GM12865 (cell line): ENCODE measurements around the gene RHAG.
"Not testable (repeated sequence)": the region's sequence is repeated elsewhere in the genome, so short reads cannot be mapped to it uniquely, and the experiment has no call there.

ENCODE experiments used
- DNase-seq: peaks from one replicate; pipeline ENCODE4 v3.0.0; 2010; ENCODE audit warnings: low read depth
- H3K4me3 ChIP-seq: 2 replicates; pipeline ENCODE4 v1.5.1; 2011; ENCODE audit warnings: mild to moderate bottlenecking, low read depth, low read length, control low read depth
- TF ChIP-seq, protein P1 (sequence below): IDR thresholded peaks from 2 replicates; pipeline ENCODE4 v1.5.1; 2011; ENCODE audit warnings: low read length, control low read depth, low read depth, inconsistent platforms; ENCODE audit not compliant: insufficient read depth; ENCODE audit errors: missing control alignments

RHAG gene

DNA sequence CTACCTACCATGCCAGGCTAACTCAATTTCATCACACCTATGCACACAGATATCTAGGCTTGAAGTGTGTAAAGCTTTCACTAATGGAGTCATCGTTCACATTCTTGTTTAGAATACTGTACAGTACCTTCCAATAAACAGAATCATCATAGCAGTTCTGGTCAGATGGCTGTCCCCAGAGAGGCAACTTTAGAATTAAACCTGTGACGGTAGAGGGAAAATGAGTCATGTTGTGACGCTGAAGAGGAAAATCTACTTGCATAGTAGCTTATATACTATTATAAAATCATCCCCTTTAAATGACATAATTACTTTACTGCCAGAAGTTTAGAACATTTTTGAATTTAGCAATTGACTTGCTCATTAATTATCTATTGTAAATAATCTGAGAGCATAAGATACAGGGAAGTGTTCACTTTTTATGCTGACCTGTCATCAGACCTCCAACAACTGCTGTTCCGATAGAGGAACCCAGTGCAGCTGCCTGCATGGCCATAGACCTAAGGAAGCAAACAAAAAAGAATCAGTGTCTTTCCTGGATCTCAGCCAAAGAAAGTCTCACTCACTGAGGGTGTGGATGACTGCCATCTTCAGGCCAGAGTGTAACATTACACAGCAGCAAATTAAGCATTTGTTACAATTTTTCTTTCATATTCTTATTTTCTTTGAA lies 29.8 kb downstream of the RHAG start:
- no peak overlapping the region for H3K4me3 ChIP-seq
- TF ChIP-seq, protein P1, sequence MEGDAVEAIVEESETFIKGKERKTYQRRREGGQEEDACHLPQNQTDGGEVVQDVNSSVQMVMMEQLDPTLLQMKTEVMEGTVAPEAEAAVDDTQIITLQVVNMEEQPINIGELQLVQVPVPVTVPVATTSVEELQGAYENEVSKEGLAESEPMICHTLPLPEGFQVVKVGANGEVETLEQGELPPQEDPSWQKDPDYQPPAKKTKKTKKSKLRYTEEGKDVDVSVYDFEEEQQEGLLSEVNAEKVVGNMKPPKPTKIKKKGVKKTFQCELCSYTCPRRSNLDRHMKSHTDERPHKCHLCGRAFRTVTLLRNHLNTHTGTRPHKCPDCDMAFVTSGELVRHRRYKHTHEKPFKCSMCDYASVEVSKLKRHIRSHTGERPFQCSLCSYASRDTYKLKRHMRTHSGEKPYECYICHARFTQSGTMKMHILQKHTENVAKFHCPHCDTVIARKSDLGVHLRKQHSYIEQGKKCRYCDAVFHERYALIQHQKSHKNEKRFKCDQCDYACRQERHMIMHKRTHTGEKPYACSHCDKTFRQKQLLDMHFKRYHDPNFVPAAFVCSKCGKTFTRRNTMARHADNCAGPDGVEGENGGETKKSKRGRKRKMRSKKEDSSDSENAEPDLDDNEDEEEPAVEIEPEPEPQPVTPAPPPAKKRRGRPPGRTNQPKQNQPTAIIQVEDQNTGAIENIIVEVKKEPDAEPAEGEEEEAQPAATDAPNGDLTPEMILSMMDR, result peak; percentile 73

DNA sequence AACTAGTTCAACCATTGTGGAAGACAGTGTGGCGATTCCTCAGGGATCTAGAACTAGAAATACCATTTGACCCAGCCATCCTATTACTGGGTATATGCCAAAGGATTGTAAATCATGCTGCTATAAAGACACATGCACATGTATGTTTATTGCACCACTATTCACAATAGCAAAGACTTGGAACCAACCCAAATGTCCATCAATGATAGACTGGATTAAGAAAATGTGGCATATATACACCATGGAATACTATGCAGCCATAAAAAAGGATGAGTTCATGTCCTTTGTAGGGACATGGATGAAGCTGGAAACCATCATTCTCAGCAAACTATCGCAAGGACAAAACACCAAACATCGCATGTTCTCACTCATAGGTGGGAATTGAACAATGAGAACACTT lies 32.6 kb downstream of the RHAG start:
- not testable (repeated sequence) for H3K4me3 ChIP-seq, DNase-seq

More for the DNA sequence above, 29.8 kb downstream of the RHAG start:
- DNase-seq, result peak; percentile 75

DNA sequence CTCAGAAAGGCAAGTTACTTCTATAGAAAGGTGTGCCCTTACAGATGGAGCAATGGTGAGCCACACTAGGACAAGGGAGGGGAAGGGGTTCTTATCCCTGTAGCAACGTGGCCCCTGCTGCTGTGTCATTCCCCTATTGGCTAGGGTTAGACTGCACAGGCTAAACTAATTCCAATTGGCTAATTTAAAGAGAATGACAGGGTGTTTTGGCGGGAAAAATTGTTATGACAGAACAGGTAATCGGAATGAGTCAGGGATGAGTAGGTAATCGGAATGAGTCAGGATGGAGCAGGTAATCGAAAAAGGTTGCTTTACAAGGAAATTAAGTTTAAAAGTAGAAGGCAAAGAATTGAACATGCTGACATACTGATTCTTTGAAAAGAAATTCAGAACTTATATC lies 49.4 kb downstream of the RHAG start:
- not testable (repeated sequence) for H3K4me3 ChIP-seq

DNA sequence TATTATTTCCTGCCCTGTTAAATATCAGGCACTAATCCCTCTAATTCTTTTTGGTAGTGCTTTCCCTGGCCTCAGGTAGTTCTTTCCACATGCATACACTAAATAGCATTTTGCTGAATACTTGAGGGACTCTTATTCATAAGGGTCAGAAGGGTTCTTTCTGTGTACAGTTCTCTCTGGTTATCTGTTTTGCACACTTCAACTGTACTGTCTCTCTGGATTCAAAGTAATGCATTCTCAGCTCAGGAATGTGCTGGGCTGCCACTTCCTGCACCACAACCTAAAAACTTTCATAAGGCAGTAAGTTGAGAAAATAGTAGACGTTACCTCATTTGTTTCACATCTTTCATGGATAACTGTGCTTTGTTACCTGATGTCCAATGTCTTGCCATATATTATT lies 54.1 kb downstream of the RHAG start:
- DNase-seq, result no peak
- TF ChIP-seq, protein P1, result no peak

More for the DNA sequence above, 49.4 kb downstream of the RHAG start:
- not testable (repeated sequence) for DNase-seq

DNA sequence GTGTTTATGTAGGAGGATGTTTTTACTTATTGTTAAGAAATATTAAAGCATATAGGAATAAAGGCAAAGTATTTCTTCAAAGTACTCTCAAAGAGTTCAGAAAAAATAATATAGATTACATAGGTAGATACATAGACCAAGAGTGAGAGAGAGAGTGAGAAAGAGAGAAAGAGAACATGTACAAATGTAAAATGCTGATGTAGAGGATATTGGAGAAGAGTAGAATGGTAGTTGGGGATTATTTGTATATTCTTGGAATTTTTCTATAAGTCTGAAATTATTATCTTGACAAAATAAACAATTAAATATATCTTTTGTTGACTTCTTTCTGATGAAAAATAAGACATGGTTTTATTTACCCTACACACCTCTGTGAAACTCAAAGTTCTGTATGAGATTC lies 57.0 kb downstream of the RHAG start:
- TF ChIP-seq, protein P1, result no peak
- no peak for DNase-seq
- no peak overlapping the region for H3K4me3 ChIP-seq

More for the DNA sequence above, 54.1 kb downstream of the RHAG start:
- H3K4me3 ChIP-seq, result no peak overlapping the region

DNA sequence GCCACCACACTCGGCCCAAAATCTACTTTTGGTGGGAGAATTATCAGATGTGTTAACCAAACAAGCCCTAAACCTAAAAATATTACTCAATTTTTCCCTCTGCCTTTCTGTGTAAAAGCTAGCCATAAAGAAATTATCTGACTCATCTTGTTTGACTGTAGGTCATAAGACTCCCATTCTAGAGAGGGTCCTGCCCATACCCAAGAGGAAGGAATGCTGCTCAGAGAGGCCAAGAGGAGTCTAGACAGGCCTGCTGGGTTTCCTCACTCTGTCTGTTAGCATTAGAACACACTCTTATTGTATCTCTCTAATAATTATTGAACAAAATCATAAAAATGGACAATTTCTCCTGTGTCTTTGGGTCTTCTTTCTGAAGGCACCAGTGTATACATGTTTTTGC lies 60.0 kb downstream of the RHAG start:
- H3K4me3 ChIP-seq, result no peak overlapping the region
- TF ChIP-seq, protein P1, result no peak
- DNase-seq, result no peak

DNA sequence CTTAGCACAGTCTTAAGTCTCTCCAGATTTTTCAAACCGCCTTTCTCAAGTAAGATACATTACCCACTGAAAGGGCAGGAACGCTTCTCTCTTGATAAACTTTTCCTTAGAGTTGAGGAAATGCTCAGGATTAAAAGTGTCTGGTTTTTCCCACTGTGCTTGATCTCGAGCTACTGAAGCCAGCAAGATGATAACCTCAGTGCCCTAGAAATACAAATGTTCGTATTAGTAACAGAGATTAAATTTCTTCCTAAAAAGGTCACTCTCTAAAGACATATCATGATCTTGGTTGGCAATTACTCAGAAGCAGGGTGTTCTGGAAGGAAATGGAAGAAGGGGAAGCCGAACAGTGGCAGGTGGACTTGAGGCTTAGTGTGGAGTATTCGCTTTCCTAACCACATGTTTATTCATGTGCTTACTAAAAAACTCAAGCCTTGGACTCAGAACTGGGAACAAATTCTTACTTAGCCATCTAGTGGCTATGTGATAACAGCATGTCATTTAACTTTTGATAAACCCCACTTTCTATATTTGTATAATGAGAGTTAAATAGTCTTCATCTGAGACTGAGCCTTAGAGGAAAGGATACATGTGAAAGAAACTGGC lies 66.1 kb downstream of the RHAG start:
- no peak overlapping the region for H3K4me3 ChIP-seq
- TF ChIP-seq, protein P1, result no peak
- DNase-seq, result no peak

DNA sequence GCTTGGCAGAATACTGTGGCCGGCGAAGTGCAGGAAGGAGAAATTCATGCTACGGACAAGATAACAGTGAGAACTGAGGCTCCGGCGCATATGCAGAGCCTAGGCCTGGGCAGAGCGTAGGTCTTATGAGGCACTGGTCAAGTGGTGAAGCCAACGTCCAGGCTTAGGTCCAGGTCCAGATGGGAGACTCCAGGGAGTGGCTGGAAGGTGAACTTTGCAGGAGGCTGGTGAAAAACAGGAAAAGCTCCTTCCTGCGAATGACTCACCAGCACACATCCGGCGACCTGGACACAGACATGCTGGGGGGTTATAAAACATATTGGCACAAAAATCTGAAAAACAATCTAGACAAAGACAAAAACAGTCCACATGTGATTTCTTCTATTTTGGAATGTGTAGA lies 70.8 kb downstream of the RHAG start:
- DNase-seq, result no peak
- TF ChIP-seq, protein P1, result no peak
- no peak overlapping the region for H3K4me3 ChIP-seq
